Stimulated activated CD8-positive, alpha-beta memory T cell treated with anti-CD3 and anti-CD28 coated beads, Interleukin-4, amount 100 ng/mL, for 4 hours (primary cell): ENCODE measurements around the gene TBX2.
"Not testable (repeated sequence)": the region's sequence is repeated elsewhere in the genome, so short reads cannot be mapped to it uniquely, and the experiment has no call there.

Experiments used
- DNase-seq, 2 donors: peaks; one replicate each; pipeline ENCODE4 v3.0.0-alpha.2; 2020; ENCODE audit warnings: low read depth in 2 of 2, low spot score in 1 of 2

Gene TBX2

GRCh38 chr17:61399131-61400065, at the start of gene TBX2:
TBX2 (plus strand) TSS chr17:61399843; CDS start chr17:61400177, 334 bp downstream.
- no peak for DNase-seq

GRCh38 chr17:61351745-61352407, 47.8 kb upstream of the TBX2 start:
- no peak for DNase-seq

GRCh38 chr17:61352408-61352770, 47.3 kb upstream of the TBX2 start:
- DNase-seq = no peak

- no peak for DNase-seq
Measured at GRCh38 chr17:61352781-61353491, 46.7 kb upstream of the TBX2 start.

GRCh38 chr17:61353615-61354014, 46.0 kb upstream of the TBX2 start:
- DNase-seq = no peak

- DNase-seq = no peak
Measured at GRCh38 chr17:61354895-61355874, 44.5 kb upstream of the TBX2 start.

GRCh38 chr17:61357061-61357460, 42.6 kb upstream of the TBX2 start:
- not testable (repeated sequence) for DNase-seq

- not testable (repeated sequence) for DNase-seq
Measured at GRCh38 chr17:61359513-61359912, 40.1 kb upstream of the TBX2 start.

GRCh38 chr17:61360318-61360943, 39.2 kb upstream of the TBX2 start:
- DNase-seq = no peak

GRCh38 chr17:61361084-61361483, 38.6 kb upstream of the TBX2 start:
- DNase-seq = no peak

GRCh38 chr17:61362396-61362795, 37.2 kb upstream of the TBX2 start:
- DNase-seq = no peak

- no peak for DNase-seq
Measured at GRCh38 chr17:61362852-61363600, 36.6 kb upstream of the TBX2 start.

- DNase-seq = no peak
Measured at GRCh38 chr17:61363601-61364462, 35.8 kb upstream of the TBX2 start.

- DNase-seq = no peak
Measured at GRCh38 chr17:61364463-61364846, 35.2 kb upstream of the TBX2 start.

GRCh38 chr17:61366076-61366714, 33.4 kb upstream of the TBX2 start:
- no peak for DNase-seq

- DNase-seq = no peak
Measured at GRCh38 chr17:61366715-61367413, 32.8 kb upstream of the TBX2 start.

GRCh38 chr17:61368049-61368831, 31.4 kb upstream of the TBX2 start:
- no peak for DNase-seq
